Hematopoietic multipotent progenitor cell treated with erythropoietin and hydrocortisone succinate and interleukin-3 and kit ligand, for 17 days (in vitro differentiated cells): ENCODE data around the gene DLX1.
A peak's percentile ranks its signal among the peaks of the same experiment; 100 is the strongest.
"Not testable (repeated sequence)": the region's sequence is repeated elsewhere in the genome, so short reads cannot be mapped to it uniquely, and the experiment has no call there.

Source experiments
- DNase-seq: peaks from one replicate; pipeline ENCODE4 v3.0.0-alpha.2; 2015; ENCODE audit warnings: low spot score

DLX1 gene

GRCh38 chr2:172085460-172086159, at the start of gene DLX1:
Gene DLX1 (plus strand): TSS chr2:172085507. CDS start chr2:172085678, 171 bp downstream.
- no peak for DNase-seq

DNA sequence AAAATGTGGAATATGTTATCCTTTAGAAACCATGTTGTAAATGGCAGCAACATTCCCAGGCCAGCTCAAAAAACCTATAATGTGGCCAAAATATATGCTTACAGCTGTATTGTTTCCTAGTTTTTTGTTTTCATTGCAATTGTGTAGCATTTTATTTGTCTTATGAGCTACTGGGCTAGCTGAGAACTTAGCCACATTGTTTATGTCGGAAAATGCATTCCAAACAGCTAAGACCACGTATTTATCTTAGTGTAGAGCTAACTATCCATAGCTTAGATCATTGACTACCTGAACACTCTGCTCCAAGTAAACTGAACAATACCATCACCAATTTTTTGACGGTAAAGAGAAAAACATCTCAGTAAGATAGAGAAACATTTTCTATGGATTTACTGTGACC, 47.2 kb upstream of the DLX1 start:
- no peak for DNase-seq

GRCh38 chr2:172038604-172039003, 46.7 kb upstream of the DLX1 start:
- DNase-seq = no peak

DNA sequence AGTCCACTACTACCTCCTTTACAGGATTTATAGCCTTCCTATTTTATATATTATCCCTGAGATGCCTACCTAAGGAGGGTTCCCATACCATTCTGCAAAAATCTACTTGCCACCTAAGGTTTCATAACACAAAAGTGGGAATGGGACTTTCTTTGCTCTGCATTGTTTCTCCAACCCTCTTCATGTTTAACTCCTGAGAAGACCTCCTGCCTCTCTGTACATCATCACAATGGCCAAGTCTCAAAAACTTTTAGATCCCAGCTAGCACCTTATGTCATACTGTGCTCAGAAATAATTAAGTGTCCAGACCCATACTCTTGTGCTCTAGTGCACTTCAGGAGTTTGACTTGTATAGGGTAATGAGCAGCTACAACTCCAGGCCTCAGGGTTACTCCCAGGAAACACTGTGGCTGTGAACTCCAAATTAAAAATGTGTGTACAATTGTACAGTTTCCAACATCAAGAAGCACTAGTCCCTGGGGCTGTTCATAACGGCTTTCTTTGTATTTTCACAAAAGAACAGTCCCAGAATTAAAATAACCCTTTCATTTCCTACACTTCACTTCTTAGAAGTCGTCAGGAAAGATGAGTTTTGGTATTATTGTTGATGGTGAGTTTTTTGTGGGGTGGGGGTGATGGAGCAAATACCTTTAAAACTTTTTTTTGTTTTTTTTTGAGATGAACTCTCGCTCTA, 46.1 kb upstream of the DLX1 start:
- no peak for DNase-seq

DNA sequence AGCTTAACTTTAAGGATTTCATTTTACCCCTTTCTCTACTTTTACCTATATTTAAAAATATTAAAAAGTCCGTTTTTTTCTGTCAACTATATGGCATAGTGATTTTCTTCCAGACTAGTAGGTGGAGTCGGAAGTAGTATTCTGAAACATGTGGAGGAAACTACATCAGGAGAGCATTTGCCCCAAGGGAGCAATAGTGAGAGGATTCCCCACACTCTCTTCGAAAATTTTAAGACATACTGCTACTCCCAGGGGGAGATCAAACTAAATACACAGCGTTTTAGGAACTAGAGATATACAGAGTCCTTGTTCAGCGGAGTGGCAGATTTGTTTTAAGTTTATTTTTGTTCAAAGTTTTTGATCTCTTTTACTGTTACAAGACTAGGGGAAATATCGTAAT, 45.0 kb upstream of the DLX1 start:
- no peak for DNase-seq

- no peak for DNase-seq
Observed at GRCh38 chr2:172046080-172046678, 39.1 kb upstream of the DLX1 start.

GRCh38 chr2:172046866-172047565, 38.3 kb upstream of the DLX1 start:
- no peak for DNase-seq

DNA sequence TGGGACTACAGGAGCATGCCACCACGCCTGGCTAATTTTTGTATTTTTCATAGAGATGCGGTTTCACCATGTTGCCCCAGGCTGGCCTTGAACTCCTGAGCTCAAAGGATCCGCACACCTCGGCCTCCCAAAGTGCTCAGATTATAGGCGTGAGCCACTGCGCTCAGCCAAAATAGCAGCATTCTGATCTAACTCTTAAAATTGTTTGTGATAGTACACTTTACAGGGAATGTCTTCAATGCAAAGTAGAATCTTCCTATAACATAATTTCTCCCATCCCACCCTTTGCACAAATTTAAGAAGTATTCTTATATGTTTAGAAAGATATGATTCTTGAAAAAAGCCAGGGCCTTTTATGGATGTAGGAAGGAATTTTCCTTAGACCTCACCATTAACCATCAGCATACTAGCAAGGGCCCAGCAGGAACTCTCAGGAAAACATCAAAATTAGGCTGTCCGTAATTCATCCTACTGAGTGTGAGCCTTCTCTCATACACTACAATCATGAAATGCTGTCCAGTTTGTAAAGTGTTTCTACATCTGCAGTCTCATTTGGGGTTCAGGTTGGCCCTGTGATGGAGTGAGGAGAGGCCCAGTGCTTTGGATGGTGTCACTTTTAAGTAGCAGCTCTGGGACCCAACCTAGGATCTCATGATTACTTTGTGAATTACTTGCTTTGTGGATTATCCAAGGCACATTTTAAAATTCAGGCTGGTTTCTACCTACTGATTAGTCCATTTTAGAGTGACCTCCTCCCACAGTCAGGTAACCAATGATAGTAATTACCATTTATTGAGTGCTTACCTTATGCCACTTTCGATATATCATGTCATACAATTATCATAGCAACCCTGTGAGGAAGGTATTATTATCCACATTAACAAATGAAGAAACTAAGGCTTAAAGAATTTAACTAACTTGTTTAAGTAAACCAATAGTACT, 37.5 kb upstream of the DLX1 start:
- DNase-seq = peak; percentile 62

DNA sequence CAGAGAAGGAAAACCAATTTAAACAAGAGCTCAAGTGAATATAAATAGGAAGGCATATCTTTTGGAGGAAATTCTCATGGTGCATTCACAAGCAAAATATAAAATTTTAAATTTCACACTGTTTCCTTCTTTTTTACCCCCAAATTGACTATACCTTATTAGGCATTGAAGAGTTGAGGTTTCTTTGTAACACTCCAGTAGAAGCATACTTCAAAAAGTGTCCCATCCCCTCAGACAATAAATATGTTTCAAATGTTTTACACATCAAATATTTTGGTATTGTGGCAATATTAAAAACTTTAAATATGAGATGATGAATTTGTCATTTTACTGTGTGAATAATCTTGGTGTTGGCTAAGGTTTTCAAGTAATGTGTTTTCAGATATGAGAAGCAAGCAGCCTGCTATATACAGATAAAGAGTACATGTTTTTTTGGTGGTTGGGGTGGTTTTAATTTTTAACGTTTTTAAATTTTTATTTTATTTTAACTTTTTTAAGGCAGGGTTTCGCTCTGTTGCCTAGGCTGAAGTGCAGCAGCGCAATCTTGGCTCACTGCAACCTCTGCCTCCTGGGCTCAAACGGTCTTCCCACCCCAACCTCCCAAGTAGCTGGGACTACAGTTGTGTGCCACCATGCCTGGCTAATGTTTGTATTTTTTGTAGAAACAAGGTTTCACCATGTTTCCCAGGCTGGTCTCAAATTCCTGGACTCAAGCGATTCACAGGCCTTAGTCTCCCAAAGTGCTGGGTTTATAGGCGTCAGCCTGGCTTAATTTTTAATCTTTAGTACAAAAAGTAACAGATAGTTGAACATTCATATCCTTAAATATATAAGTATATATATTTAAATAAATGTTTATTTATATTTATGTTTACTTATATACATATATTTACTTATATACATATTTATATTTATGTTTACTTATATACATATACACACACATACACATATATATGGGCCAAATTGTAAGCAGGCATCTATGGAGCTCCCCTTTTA, 36.5 kb upstream of the DLX1 start:
- peak; percentile 68 for DNase-seq

DNA sequence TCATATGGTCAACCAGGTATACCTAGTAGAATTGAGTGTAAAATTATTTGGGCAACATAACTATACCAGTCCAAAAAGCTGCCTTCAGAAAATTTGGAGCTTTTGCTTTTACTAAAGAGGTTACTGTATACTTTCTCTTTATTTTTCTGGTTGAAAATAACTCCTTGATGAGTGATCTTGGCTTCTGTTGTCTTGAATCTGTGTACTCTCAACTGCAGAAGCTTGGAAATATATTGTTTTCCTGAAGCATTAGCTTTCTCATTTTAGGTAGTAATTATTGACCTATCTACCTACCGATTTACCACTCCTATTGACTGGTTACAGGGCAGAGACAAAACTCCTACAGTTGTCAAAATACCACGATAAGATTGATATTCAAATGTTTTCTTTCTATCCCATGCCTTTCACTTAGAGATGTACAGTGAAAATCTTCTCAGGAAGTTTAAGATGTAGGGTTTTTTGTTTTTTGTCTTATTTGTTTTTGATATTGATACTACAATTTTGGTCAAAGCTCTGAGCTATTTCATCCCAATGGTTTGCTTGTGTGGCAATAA, 35.7 kb upstream of the DLX1 start:
- peak; percentile 53 for DNase-seq

DNA sequence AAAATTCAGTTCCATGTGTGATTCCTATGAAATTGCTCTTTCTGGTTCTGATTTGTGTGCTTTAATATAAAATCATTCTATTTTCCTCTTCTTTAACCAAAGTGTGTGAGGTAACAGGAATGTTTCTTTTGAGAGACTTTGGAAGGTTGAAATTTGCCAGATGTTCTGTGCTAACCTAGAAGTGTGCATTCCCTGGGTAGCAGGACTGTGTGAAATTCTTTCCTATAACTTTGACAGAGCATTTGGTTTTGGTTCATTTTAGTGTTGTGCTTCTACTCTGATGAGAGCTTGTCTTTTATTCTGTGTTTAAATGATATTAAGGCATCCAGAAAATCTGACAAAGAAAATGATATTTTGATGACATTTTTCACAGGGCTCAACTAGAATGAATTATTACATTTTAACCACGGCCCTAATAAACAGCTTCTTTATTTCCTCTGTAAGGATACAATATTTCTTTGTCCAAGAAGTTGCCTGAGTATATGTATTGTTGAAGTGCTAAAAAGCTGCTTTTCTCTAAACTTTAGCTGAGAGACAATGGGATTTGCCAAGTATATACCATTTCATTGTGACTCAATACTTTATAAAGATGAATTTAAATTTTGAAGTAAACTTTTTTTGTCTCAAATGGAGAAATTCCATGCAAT, 34.7 kb upstream of the DLX1 start:
- no peak for DNase-seq

DNA sequence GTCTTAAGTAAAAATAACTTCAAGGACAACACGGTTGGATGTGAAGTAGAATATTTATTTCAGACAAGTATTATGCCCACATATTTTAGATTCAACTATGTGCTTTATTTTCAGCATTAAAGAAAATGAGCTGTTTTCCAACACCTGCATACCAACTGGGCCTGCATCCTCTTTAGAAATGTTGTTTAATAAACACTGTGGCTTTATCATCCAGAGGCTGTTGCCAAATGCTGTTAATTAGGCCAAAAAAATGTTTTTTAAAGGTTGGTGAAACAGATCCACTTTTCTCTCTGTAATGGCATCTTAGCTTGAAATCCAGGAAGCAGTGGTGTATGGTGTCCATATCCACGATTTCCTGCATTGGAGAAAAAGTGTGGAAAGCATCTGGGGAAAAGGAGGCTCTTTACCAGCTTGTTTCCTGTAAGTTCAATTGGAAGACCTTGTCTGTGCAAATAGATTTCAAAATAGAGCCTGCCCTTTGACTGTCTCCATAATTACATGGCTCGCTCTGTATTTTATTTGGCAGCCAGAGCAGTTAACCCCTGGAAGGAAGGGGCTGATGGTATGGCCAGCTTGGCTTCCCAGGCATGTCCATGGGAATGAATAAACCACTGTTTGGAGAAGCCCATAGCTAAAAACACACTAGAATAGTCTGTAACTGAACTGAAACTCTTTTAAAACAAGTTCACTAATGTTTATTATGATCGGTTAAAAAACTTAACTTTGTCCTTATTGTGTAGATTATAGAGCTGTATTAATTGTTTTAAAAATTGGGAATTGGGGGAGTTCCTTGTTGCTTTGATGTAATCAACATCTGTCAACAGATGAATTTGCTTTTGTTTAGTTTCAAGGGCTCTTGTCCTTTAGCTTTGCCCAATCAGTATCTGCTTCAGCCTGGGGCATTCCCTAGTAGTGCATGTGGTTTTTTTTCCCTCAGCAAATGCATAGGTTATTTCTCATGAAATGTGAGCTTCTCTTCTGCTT, 33.0 kb upstream of the DLX1 start:
- no peak for DNase-seq

DNA sequence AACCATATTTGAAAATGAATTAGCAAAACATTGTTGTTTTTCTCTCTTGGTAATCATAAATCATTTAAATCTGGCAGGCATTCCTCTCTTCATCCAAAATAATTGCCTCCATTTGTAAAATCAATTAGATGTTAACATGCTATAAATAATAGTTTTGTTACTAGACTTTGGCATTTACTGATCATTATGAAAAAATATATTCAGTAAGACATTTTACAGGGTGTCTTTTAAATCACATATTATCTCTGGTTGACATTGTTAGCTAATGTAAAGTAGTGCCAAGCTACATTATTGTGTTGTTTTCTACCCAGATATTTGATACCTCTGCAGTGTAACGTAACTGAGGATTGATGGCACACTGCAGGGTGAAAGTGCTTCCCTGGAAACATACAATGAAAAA, 31.8 kb upstream of the DLX1 start:
- DNase-seq = no peak

DNA sequence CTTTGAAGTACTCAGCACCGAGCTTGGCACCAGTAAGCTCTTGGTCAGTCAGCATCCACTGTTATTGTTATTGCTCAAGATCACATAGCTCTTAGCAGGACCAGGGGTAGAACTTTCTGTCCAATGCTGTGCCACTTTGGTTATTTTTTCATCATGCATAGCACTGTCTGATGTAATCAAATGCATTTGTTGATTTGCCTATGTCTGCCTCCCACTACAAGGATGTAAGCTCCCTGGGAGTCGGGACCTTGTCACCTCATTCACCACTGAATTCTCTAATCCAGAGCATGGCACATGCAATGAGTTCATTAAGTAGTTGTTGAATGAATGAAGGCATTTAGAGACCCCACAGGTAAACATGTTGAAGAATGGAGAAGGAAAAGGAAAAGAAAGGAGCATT, 29.0 kb upstream of the DLX1 start:
- DNase-seq = no peak

GRCh38 chr2:172058660-172059059, 26.6 kb upstream of the DLX1 start:
- no peak for DNase-seq

GRCh38 chr2:172060118-172060517, 25.2 kb upstream of the DLX1 start:
- not testable (repeated sequence) for DNase-seq

DNA sequence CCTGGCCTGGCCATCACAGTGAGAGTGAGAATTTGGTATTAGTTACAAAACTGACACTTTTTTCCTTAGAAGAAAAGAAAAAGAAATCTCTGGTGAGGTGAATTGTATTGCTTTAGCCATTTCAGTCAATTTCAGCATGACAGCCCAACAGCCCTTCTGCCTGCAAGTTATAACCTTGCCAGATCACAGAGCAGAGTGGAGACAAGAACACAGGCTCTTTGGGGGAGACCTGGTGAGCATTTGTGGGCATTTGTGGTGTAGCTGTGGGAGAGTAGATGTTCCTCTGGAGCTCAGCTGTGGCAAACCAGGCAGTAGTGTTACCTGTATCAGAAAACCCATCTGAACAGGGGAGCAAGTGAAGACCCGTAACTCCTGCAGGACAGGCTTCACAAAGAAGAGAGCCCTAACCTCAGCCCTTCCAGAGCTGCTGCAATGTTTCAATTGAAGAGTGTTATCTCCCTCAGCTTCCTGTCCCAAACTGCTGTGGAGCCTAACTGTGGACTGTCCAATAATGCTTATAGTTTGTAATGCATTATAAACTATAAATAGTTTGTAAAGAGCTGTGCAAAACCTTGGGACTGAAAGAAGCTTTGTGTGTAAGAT, 22.8 kb upstream of the DLX1 start:
- DNase-seq = no peak

GRCh38 chr2:172063446-172063845, 21.9 kb upstream of the DLX1 start:
- DNase-seq = no peak
